HCT116 (cell line): ENCODE measurements around the gene ERRFI1. TPM values are rescaled to one million over a fixed set of nuclear protein-coding genes. Genes with fewer than 3 reads are reported as not detected.

Experiments used
- ATAC-seq: fragments of 200-7000 bp; cut with Tn5 transposase; 2 replicates; pipeline ENCODE4 v1.9.1; 2020; ENCODE audit warnings: mild to moderate bottlenecking, moderate library complexity
- BruUV-seq: library from RNA; stranded (reverse); fragments of 400-500 nt; replicated peaks from 2 replicates; lab custom pipeline; 2021; lab: Mats Ljungman, UMichigan
- CTCF ChIA-PET: fragments of 300-600 bp; sonication (Branson Sonifier 250); formaldehyde crosslinking; loops from one replicate; lab custom pipeline; 2021; ENCODE audit warnings: antibody characterized with exemption; lab: Charles Lee
- POLR2A ChIA-PET: fragments of 300-600, 350-600 bp; sonication (Branson Sonifier 250); formaldehyde crosslinking; loops from one replicate; lab custom pipeline; 2021; ENCODE audit warnings: antibody characterized with exemption; lab: Charles Lee
- RAD21 ChIA-PET, 2 experiments: fragments of 300-600 bp; sonication (Branson Sonifier 250); formaldehyde crosslinking; loops; one replicate each; lab custom pipeline; 2023; ENCODE audit warnings: low total read pairs in 2 of 2; ENCODE audit not compliant: uncharacterized antibody in 2 of 2, unreplicated experiment in 2 of 2, low non-redundant PET in 1 of 2; lab: Charles Lee
- DNase-seq: peaks from one replicate; pipeline ENCODE4 v3.0.0-alpha.2; 2010; ENCODE audit warnings: low read depth, low spot score
- H2AFZ ChIP-seq: fragments of 200-600 bp; shearing (Covaris generic), sonication (generic); 2 replicates; pipeline ENCODE4 v1.6.1; 2017; ENCODE audit warnings: low read depth, mixed run types, mixed read lengths, antibody characterized with exemption, low read length; ENCODE audit not compliant: poor library complexity, severe bottlenecking
- H3K27ac ChIP-seq: 2 replicates; pipeline ENCODE4 v1.5.1; 2012; ENCODE audit warnings: low read depth, low read length
- H3K27me3 ChIP-seq: fragments of 200-600 bp; sonication (generic); 2 replicates; pipeline ENCODE4 v1.6.1; 2016; ENCODE audit warnings: mixed run types, low read length, mixed read lengths; ENCODE audit not compliant: insufficient read depth
- H3K36me3 ChIP-seq, 2 experiments: fragments of 200-500 bp in 1 of 2; fragments of 200-600 bp in 1 of 2; sonication (Bioruptor generic) in 1 of 2; sonication (generic) in 1 of 2; 2 replicates each; pipeline versions ENCODE4 v1.5.1 to v1.6.1; 2014 to 2016; ENCODE audit warnings: low read length in 2 of 2, inconsistent platforms in 1 of 2, mixed read lengths in 1 of 2, mixed run types in 1 of 2; ENCODE audit not compliant: insufficient read depth in 2 of 2, control insufficient read depth in 1 of 2
- H3K4me1 ChIP-seq, 2 experiments: fragments of 200-600 bp in 1 of 2; sonication (generic) in 1 of 2; 2 replicates each; pipeline versions ENCODE4 v1.5.1 to v1.6.1; 2012 to 2017; ENCODE audit warnings: low read length in 2 of 2, inconsistent platforms in 1 of 2, mild to moderate bottlenecking in 1 of 2, mixed read lengths in 1 of 2, mixed run types in 1 of 2, moderate library complexity in 1 of 2; ENCODE audit not compliant: insufficient read depth in 2 of 2, control insufficient read depth in 1 of 2
- H3K4me2 ChIP-seq: fragments of 200-600 bp; sonication (generic); 2 replicates; pipeline ENCODE4 v1.6.1; 2017; ENCODE audit warnings: mixed run types, low read length, mixed read lengths
- H3K4me3 ChIP-seq, 2 experiments: fragments of 200-600 bp in 1 of 2; sonication (generic) in 1 of 2; replicated peaks in 1 of 2; 2 replicates each; pipeline ENCODE4 v1.5.1; 2011 to 2016; ENCODE audit warnings: low read length in 2 of 2, control low read depth in 1 of 2, low read depth in 1 of 2, mild to moderate bottlenecking in 1 of 2, mixed read lengths in 1 of 2, mixed run types in 1 of 2
- H3K79me2 ChIP-seq: fragments of 200-600 bp; sonication (generic); 2 replicates; pipeline ENCODE4 v1.6.1; 2017; ENCODE audit warnings: mild to moderate bottlenecking, mixed run types, low read length, moderate library complexity, mixed read lengths; ENCODE audit not compliant: insufficient read depth
- H3K9ac ChIP-seq: fragments of 200-600 bp; sonication (generic); 2 replicates; pipeline ENCODE4 v1.6.1; 2016; ENCODE audit warnings: low read length, mixed read lengths
- H3K9me2 ChIP-seq: fragments of 200-600 bp; sonication (generic), shearing (Covaris generic); 2 replicates; pipeline ENCODE4 v1.6.1; 2017; ENCODE audit warnings: mixed run types, mild to moderate bottlenecking, moderate library complexity; ENCODE audit not compliant: insufficient read depth
- H3K9me3 ChIP-seq, 2 experiments: fragments of 200-500 bp in 1 of 2; fragments of 200-600 bp in 1 of 2; sonication (Bioruptor generic) in 1 of 2; sonication (generic) in 1 of 2; 2 replicates each; pipeline ENCODE4 v1.6.1; 2014 to 2017; ENCODE audit warnings: low read length in 2 of 2, mixed read lengths in 2 of 2, inconsistent platforms in 1 of 2, low read depth in 1 of 2, mild to moderate bottlenecking in 1 of 2, mixed run types in 1 of 2, moderate library complexity in 1 of 2; ENCODE audit not compliant: control insufficient read depth in 1 of 2, insufficient read depth in 1 of 2
- H4K20me1 ChIP-seq: fragments of 200-600 bp; sonication (generic), shearing (Covaris generic); 2 replicates; pipeline ENCODE4 v1.6.1; 2017; ENCODE audit warnings: mixed run types, mild to moderate bottlenecking, moderate library complexity; ENCODE audit not compliant: insufficient read depth
- EGR1 ChIP-seq: IDR thresholded peaks from 2 replicates; pipeline ENCODE4 v1.6.1; 2012; ENCODE audit warnings: low read depth
- ELF1 ChIP-seq: IDR thresholded peaks from 2 replicates; pipeline ENCODE4 v1.6.1; 2012; ENCODE audit warnings: low read depth, borderline replicate concordance
- EZH2 ChIP-seq: fragments of 200-600 bp; sonication (generic); IDR thresholded peaks from 2 replicates; pipeline ENCODE4 v1.6.1; 2017; ENCODE audit warnings: antibody characterized with exemption, mixed run types
- EZH2phosphoT487 ChIP-seq: fragments of 200-600 bp; IDR thresholded peaks from 2 replicates; pipeline ENCODE4 v1.6.1; 2018; ENCODE audit warnings: antibody characterized with exemption, borderline replicate concordance
- POLR2AphosphoS5 ChIP-seq: IDR thresholded peaks from 2 replicates; pipeline ENCODE4 v1.6.1; 2011; ENCODE audit warnings: mild to moderate bottlenecking, low read depth, low read length, moderate library complexity
- RAD21 ChIP-seq: IDR thresholded peaks from 2 replicates; pipeline ENCODE4 v1.6.1; 2012; ENCODE audit warnings: low read depth, mild to moderate bottlenecking
- SP1 ChIP-seq: IDR thresholded peaks from 2 replicates; pipeline ENCODE4 v1.6.1; 2012; ENCODE audit warnings: low read depth
- SRF ChIP-seq: IDR thresholded peaks from 2 replicates; pipeline ENCODE4 v1.6.1; 2012; ENCODE audit warnings: low read depth
- YY1 ChIP-seq: IDR thresholded peaks from 2 replicates; pipeline ENCODE4 v1.6.1; 2011; ENCODE audit warnings: low read length, low read depth, moderate library complexity, mild to moderate bottlenecking; ENCODE audit not compliant: insufficient replicate concordance; ENCODE audit errors: extremely low read depth
- ZFX ChIP-seq: fragments of 450-650 bp; IDR thresholded peaks from 2 replicates; pipeline ENCODE4 v1.6.1; 2017
- ZNF274 ChIP-seq: fragments of 200-500 bp; sonication (Bioruptor generic); IDR thresholded peaks from 2 replicates; pipeline ENCODE4 v1.6.1; 2014; ENCODE audit warnings: mild to moderate bottlenecking, low read depth, low read length, inconsistent platforms
- intact Hi-C: fragments of 100-400 bp; cut with micrococcal nuclease; formaldehyde crosslinking; loops from 2 replicates; pipeline ENCODE4 v1.10.0; 2022
- total RNA-seq: library from RNA; stranded (reverse); gene quantifications from one replicate; pipeline ENCODE4 v1.2.1, GENCODE V29; 2021; ENCODE audit not compliant: unreplicated experiment
- TF ChIP-seq, protein P1 (sequence below), 3 experiments: fragments of 200-600 bp in 1 of 3; sonication (generic) in 1 of 3; IDR thresholded peaks in 2 of 3; conservative IDR thresholded peaks in 1 of 3; 2 replicates each; pipeline ENCODE4 v1.5.1; 2012 to 2017; ENCODE audit warnings: low read depth in 2 of 3, low read length in 2 of 3, antibody characterized with exemption in 1 of 3, borderline replicate concordance in 1 of 3, control low read depth in 1 of 3, mild to moderate bottlenecking in 1 of 3, mixed read lengths in 1 of 3, mixed run types in 1 of 3, moderate library complexity in 1 of 3; ENCODE audit not compliant: insufficient read depth in 1 of 3
- TF ChIP-seq, protein P2 (sequence below): IDR thresholded peaks from 2 replicates; pipeline ENCODE4 v1.6.1; 2012
- TF ChIP-seq, protein P3 (sequence below): IDR thresholded peaks from 2 replicates; pipeline ENCODE4 v1.6.1; 2012
- TF ChIP-seq, protein P4 (sequence below): IDR thresholded peaks from 2 replicates; pipeline ENCODE4 v1.6.1; 2011; ENCODE audit warnings: mild to moderate bottlenecking, low read length, moderate library complexity; ENCODE audit not compliant: insufficient replicate concordance; ENCODE audit errors: extremely low read depth

The ERRFI1 gene
- total RNA-seq, 1 experiment from 2014 or later: 777 TPM

DNA sequence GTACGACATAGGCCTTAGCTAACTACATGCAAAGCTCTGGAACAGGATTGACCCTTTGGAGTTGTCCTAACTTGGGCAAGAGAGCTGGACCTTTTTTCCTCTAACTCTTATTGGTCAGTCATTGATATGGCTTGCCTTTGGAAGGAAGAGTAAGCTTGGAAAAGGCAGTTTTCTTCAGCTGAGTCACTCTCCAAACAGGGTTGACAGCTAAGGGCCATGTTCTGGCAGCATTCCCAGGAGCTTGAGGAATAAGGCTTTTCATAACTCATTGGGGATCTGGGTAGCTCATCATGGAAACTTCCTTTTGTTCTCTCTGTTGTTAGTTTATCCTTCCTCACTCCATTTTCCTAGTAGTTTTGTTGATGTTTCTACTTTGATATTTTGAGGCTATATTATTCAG is 14.5 kb upstream of the ERRFI1 start (continued):
- TF ChIP-seq ELF1 (no peak), ZFX (no peak), EZH2phosphoT487 (no peak), YY1 (peak; percentile 68), ZNF274 (no peak), EZH2 (no peak), SP1 (peak; percentile 98), SRF (peak; percentile 94)
- TF ChIP-seq, protein P1, sequence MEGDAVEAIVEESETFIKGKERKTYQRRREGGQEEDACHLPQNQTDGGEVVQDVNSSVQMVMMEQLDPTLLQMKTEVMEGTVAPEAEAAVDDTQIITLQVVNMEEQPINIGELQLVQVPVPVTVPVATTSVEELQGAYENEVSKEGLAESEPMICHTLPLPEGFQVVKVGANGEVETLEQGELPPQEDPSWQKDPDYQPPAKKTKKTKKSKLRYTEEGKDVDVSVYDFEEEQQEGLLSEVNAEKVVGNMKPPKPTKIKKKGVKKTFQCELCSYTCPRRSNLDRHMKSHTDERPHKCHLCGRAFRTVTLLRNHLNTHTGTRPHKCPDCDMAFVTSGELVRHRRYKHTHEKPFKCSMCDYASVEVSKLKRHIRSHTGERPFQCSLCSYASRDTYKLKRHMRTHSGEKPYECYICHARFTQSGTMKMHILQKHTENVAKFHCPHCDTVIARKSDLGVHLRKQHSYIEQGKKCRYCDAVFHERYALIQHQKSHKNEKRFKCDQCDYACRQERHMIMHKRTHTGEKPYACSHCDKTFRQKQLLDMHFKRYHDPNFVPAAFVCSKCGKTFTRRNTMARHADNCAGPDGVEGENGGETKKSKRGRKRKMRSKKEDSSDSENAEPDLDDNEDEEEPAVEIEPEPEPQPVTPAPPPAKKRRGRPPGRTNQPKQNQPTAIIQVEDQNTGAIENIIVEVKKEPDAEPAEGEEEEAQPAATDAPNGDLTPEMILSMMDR (IDR thresholded peaks at IDR 0.05 in 2 of 3, conservative IDR thresholded peaks at IDR 0.05 in 1 of 3; ENCODE audit: borderline replicate concordance in 1 of 3, insufficient read depth in 1 of 3, low read depth in 2 of 3, low read length in 2 of 3): no peak
- TF ChIP-seq, protein P2, sequence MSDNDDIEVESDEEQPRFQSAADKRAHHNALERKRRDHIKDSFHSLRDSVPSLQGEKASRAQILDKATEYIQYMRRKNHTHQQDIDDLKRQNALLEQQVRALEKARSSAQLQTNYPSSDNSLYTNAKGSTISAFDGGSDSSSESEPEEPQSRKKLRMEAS: peak; percentile 88
- TF ChIP-seq, protein P3, sequence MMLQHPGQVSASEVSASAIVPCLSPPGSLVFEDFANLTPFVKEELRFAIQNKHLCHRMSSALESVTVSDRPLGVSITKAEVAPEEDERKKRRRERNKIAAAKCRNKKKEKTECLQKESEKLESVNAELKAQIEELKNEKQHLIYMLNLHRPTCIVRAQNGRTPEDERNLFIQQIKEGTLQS: no peak; the same call in 1 of the 2 replicates

DNA sequence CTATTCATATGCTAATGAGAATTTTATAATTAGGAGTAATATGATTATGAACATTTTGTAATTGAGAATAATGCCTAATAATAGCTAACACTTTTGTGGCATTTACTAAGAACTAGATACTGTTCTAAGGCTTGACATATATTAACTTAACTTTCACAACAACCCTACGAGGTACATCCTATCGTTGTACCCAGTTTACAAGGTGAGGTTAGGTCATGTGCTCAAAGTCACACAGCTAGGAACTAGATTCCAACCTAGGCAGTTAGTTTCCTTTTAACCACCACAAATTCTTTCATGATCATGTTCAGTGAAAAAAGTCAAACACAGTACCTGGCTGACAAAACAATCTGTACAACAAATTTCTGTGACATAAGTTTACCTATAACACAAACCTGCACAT is 13.0 kb upstream of the ERRFI1 start:
- POLR2A ChIA-PET: interaction anchor here (0.9 to 3.9 kb wide), 8 partner anchors 12 to 160 kb away, joined by 3 to 32 read pairs (median 4); partner anchors contain the start of gene ERRFI1
- no peaks in the 10 kb centered on the region for H4K20me1 ChIP-seq
- TF ChIP-seq ZNF274 (no peak), EGR1 (no peak), EZH2 (no peak), RAD21 (no peak), POLR2AphosphoS5 (no peak)
- TF ChIP-seq, protein P2: no peak
- TF ChIP-seq, protein P4, sequence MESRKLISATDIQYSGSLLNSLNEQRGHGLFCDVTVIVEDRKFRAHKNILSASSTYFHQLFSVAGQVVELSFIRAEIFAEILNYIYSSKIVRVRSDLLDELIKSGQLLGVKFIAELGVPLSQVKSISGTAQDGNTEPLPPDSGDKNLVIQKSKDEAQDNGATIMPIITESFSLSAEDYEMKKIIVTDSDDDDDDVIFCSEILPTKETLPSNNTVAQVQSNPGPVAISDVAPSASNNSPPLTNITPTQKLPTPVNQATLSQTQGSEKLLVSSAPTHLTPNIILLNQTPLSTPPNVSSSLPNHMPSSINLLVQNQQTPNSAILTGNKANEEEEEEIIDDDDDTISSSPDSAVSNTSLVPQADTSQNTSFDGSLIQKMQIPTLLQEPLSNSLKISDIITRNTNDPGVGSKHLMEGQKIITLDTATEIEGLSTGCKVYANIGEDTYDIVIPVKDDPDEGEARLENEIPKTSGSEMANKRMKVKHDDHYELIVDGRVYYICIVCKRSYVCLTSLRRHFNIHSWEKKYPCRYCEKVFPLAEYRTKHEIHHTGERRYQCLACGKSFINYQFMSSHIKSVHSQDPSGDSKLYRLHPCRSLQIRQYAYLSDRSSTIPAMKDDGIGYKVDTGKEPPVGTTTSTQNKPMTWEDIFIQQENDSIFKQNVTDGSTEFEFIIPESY: no peak
- no TSS peak for BruUV-seq
- H3K4me3 ChIP-seq: no peak overlapping the region
- peak overlapping the region; percentile 96; the same call in 1 of the 2 replicates for H3K27ac ChIP-seq
- CTCF ChIA-PET: no interaction called here
- DNase-seq (no peak), ATAC-seq (no peak)
- no peak overlapping the region for H2AFZ ChIP-seq
- no peaks in the 10 kb centered on the region for H3K9me2 ChIP-seq
- RAD21 ChIA-PET: no interaction called here
- peaks cover 78 to 88% of the 10 kb centered on the region in 2 experiments for H3K4me1 ChIP-seq
- H3K9ac ChIP-seq: no peak overlapping the region
- no peaks in the 10 kb centered on the region for H3K36me3 ChIP-seq
- peak overlapping the region; percentile 1; the same call in 1 of the 2 replicates for H3K4me2 ChIP-seq
- no peaks in the 10 kb centered on the region for H3K9me3 ChIP-seq
- H3K79me2 ChIP-seq: no peaks in the 10 kb centered on the region
- H3K27me3 ChIP-seq: no peaks in the 10 kb centered on the region
- intact Hi-C loops: no loop called here
